ENCODE measurements around the gene HBS1L. TPM values are rescaled to one million over a fixed set of nuclear protein-coding genes. Genes with fewer than 3 reads are reported as not detected.
A peak's percentile ranks its signal among the peaks of the same experiment; 100 is the strongest.

HBS1L gene
- total and polyA plus RNA-seq, 9 of the 15 experiments (the other 6 are each of a cell fraction or from before 2014, with no cell fraction given) = 101 to 199 (median 145) TPM

GRCh38 chr6:135054569-135055498, at the start of gene HBS1L (continued):
- TF ChIP-seq PATZ1 (CRISPR knock-in tag; IDR thresholded peaks at IDR 0.05; ENCODE audit: borderline replicate concordance) = 0 out of 2 replicates have a peak, but pooled peaks have one; percentile 17
- no peak for TF ChIP-seq ARID3B (CRISPR knock-in tag; IDR thresholded peaks at IDR 0.05; ENCODE audit: borderline replicate concordance)
- peak; percentile 89 for TF ChIP-seq ESRRA (IDR thresholded peaks at IDR 0.05; ENCODE audit: borderline replicate concordance, low read depth)
- TF ChIP-seq PPARD (CRISPR knock-in tag; IDR thresholded peaks at IDR 0.05) = no peak
- TF ChIP-seq SLC30A9 (CRISPR knock-in tag; IDR thresholded peaks at IDR 0.05) = no peak
- no peak for TF ChIP-seq ILK (tag; IDR thresholded peaks at IDR 0.05; ENCODE audit: borderline replicate concordance, low read depth)
- TF ChIP-seq RREB1 (CRISPR knock-in tag; IDR thresholded peaks at IDR 0.05) = no peak
- peak; percentile 47 for TF ChIP-seq DIDO1 (tag; IDR thresholded peaks at IDR 0.05; ENCODE audit: low read depth)
- no peak for TF ChIP-seq ZNF197 (CRISPR knock-in tag; IDR thresholded peaks at IDR 0.05; ENCODE audit: low read depth)
- TF ChIP-seq CEBPZ (IDR thresholded peaks at IDR 0.05; ENCODE audit: borderline replicate concordance, low read depth, low read length) = no peak
- TF ChIP-seq CHD4 (IDR thresholded peaks at IDR 0.05; ENCODE audit: insufficient read depth, insufficient replicate concordance, low read depth, low read length, poor library complexity, severe bottlenecking) = no peak
